ENCODE data around the gene ALKBH8. TPM values are rescaled to one million over a fixed set of nuclear protein-coding genes. Genes with fewer than 3 reads are reported as not detected.
"Not testable (repeated sequence)": the region's sequence is repeated elsewhere in the genome, so short reads cannot be mapped to it uniquely, and the experiment has no call there.

Gene ALKBH8
- total RNA-seq, 4 donors from 2014 or later = 7.4 to 11.6 (median 10.9) TPM

DNA sequence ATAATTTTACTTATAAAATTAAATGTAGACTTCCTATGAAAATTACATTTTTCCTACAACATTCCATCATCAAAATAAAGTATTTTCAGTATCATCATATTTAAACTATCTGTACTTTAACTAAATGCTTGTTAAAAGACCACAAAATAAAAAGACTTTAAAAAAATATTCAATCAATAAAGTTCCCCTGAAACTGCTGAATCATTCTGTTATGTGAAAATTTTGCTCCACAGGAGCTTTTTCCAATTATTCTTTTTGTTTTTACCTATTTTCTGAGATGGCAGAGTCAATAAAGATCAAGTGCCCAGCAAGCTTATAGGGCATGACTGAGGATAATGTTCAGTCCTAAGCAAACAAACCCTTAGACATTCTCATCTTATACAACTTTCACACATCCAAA is 27.3 kb downstream of the ALKBH8 start:
- H3K4me3 ChIP-seq (replicated peaks in 1 of 3) = no peak overlapping the region
- no peaks in the 10 kb centered on the region for H3K36me3 ChIP-seq
- no peak for TF ChIP-seq POLR2A (IDR thresholded peaks at IDR 0.05)
- TF ChIP-seq, protein P1, sequence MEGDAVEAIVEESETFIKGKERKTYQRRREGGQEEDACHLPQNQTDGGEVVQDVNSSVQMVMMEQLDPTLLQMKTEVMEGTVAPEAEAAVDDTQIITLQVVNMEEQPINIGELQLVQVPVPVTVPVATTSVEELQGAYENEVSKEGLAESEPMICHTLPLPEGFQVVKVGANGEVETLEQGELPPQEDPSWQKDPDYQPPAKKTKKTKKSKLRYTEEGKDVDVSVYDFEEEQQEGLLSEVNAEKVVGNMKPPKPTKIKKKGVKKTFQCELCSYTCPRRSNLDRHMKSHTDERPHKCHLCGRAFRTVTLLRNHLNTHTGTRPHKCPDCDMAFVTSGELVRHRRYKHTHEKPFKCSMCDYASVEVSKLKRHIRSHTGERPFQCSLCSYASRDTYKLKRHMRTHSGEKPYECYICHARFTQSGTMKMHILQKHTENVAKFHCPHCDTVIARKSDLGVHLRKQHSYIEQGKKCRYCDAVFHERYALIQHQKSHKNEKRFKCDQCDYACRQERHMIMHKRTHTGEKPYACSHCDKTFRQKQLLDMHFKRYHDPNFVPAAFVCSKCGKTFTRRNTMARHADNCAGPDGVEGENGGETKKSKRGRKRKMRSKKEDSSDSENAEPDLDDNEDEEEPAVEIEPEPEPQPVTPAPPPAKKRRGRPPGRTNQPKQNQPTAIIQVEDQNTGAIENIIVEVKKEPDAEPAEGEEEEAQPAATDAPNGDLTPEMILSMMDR (IDR thresholded peaks at IDR 0.05) = no peak
- DNase-seq = no peak
- intact Hi-C loops (cut with DNase I) = no loop called here
- no peaks in the 10 kb centered on the region for H3K4me1 ChIP-seq
- H3K27ac ChIP-seq = no peak overlapping the region
- H3K9me3 ChIP-seq = no peaks in the 10 kb centered on the region
- H3K27me3 ChIP-seq = no peaks in the 10 kb centered on the region

GRCh38 chr11:107537155-107537554 is 28.4 kb downstream of the ALKBH8 start:
- H3K4me3 ChIP-seq (replicated peaks in 1 of 3); intact Hi-C loops (cut with DNase I): not testable (repeated sequence)

GRCh38 chr11:107526197-107526596 is 39.3 kb downstream of the ALKBH8 start:
- H3K27me3 ChIP-seq = no peaks in the 10 kb centered on the region
- WGBS, 2 donors = 96 to 99% methylated on average over 3 of the region's 3 CpGs
- H3K4me3 ChIP-seq (replicated peaks in 1 of 3) = no peak overlapping the region
- no peaks in the 10 kb centered on the region for H3K9me3 ChIP-seq
- TF ChIP-seq, protein P1 (IDR thresholded peaks at IDR 0.05) = no peak
- no peak for TF ChIP-seq POLR2A (IDR thresholded peaks at IDR 0.05)
- no peaks in the 10 kb centered on the region for H3K36me3 ChIP-seq
- DNase-seq = no peak
- intact Hi-C loops (cut with DNase I) = no loop called here
- no peaks in the 10 kb centered on the region for H3K4me1 ChIP-seq
- H3K27ac ChIP-seq = no peak overlapping the region

More at GRCh38 chr11:107537155-107537554, 28.4 kb downstream of the ALKBH8 start:
- H3K27me3 ChIP-seq, H3K27ac ChIP-seq, DNase-seq, H3K9me3 ChIP-seq, H3K36me3 ChIP-seq, H3K4me1 ChIP-seq: not testable (repeated sequence)

- peaks cover 0 to 10% of the 10 kb centered on the region in 2 donors for H3K36me3 ChIP-seq
- no peaks in the 10 kb centered on the region for H3K9me3 ChIP-seq
- no peak overlapping the region for H3K4me3 ChIP-seq (replicated peaks in 1 of 3)
- intact Hi-C loops (cut with DNase I) = no loop called here
- H3K27me3 ChIP-seq = no peaks in the 10 kb centered on the region
- WGBS, 2 donors = 94 to 98% methylated on average over 2 of the region's 2 CpGs
- no peak for TF ChIP-seq POLR2A (IDR thresholded peaks at IDR 0.05)
- TF ChIP-seq, protein P1 (IDR thresholded peaks at IDR 0.05) = no peak
- H3K27ac ChIP-seq = no peak overlapping the region
- no peak for DNase-seq
- H3K4me1 ChIP-seq = peaks cover 0 to 3% of the 10 kb centered on the region in 2 donors
Observed at GRCh38 chr11:107508858-107509244, 56.7 kb downstream of the ALKBH8 start.

DNA sequence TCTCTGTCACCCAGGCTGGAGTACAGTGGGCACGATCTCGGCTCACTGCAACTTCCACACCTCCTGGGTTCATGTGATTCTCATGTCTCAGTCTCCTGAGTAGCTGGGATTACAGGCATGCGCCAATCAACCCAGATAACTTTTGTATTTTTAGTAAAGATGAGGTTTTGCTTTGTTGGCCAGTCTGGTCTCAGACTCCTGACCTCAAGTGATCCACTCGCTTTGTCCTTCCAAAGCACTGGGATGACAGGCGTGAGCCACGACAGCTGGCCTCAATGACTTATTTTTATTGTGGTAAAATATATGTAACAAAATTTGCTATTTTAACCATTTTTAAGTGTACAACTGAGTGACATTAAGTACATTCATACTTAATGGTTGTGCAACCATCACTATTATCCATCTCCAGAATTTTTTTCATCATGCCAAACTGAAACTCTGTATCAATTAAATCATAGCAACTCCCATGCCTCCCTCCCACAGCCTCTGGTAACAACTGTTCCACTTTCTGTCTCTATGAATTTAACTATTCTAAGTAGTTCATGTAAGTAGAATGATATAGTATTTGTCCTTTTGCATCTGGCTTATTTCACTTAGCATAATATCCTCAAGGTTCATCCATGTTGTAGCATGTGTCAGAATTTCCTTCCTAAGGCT is 57.2 kb downstream of the ALKBH8 start:
- WGBS, 2 donors = 96 to 98% methylated on average over 6 of the region's 6 CpGs
- H3K9me3 ChIP-seq = no peaks in the 10 kb centered on the region
- H3K27me3 ChIP-seq = no peaks in the 10 kb centered on the region
- intact Hi-C loops (cut with DNase I) = no loop called here
- peaks cover 0 to 10% of the 10 kb centered on the region in 2 donors for H3K36me3 ChIP-seq
- DNase-seq = no peak
- TF ChIP-seq, protein P1 (IDR thresholded peaks at IDR 0.05) = no peak
- no peak for TF ChIP-seq POLR2A (IDR thresholded peaks at IDR 0.05)
- H3K4me3 ChIP-seq (replicated peaks in 1 of 3) = no peak overlapping the region
- peaks cover 0 to 3% of the 10 kb centered on the region in 2 donors for H3K4me1 ChIP-seq
- no peak overlapping the region for H3K27ac ChIP-seq

Measured in thyroid gland (tissue), 4 donors.